Measurements from ENCODE around the gene EEFSEC.

DNA sequence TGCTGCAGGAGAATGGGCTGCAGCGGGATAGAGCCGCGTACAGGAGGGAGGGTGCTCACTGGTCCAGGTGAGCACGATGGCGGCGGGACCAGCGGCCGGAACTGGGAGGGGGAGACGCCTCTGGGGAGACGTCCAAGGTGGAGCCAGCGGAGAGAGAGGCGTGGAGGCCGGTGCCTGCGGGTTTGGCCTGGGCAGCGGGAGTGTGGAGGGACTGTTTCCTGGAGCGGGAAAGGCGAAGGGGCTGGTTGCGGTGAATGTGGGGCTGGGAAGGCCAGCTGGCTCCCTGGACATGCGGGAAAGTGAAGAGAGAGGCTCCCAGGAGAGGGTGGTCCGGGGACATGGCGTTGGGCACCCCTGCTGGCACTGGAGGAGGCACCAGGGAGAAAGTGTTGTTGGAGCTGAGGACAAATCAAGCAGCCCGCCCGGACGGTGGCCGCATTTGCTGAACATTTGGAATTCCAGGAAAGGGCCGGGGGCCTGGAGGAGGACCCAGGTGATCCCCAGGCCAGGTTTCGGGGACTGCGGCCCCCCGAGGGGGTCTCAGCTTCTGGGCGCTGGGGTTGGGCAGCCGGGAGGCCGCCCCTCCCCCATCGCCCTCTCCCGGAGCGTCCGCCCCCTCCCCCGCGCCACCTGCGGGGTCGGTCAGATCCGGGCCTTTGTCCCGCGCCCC lies 279.2 kb downstream of the EEFSEC start:
- TF ChIP-seq, protein P1, sequence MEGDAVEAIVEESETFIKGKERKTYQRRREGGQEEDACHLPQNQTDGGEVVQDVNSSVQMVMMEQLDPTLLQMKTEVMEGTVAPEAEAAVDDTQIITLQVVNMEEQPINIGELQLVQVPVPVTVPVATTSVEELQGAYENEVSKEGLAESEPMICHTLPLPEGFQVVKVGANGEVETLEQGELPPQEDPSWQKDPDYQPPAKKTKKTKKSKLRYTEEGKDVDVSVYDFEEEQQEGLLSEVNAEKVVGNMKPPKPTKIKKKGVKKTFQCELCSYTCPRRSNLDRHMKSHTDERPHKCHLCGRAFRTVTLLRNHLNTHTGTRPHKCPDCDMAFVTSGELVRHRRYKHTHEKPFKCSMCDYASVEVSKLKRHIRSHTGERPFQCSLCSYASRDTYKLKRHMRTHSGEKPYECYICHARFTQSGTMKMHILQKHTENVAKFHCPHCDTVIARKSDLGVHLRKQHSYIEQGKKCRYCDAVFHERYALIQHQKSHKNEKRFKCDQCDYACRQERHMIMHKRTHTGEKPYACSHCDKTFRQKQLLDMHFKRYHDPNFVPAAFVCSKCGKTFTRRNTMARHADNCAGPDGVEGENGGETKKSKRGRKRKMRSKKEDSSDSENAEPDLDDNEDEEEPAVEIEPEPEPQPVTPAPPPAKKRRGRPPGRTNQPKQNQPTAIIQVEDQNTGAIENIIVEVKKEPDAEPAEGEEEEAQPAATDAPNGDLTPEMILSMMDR (conservative IDR thresholded peaks at IDR 0.05; ENCODE audit: low read depth, low read length) = no peak
- TF ChIP-seq EZH2 (IDR thresholded peaks at IDR 0.05; ENCODE audit: low read length, unreplicated experiment) = no peak

All from PC-3 (cell line).